Peyer's patch (tissue), 4 donors: Measurements from ENCODE around the gene SMAD3.
A peak's percentile ranks its signal among the peaks of the same experiment; 100 is the strongest.

Source experiments
- POLR2A ChIP-seq, 2 donors: fragments of 450-650 bp; IDR thresholded peaks; one replicate each; pipeline ENCODE4 v1.5.1; 2017; ENCODE audit warnings: antibody characterized with exemption in 2 of 2, mild to moderate bottlenecking in 2 of 2, moderate library complexity in 2 of 2
- TF ChIP-seq, protein P1 (sequence below), 6 experiments: fragments of 450-650 bp in 4 of 6; fragments of 200-600 bp in 2 of 6; sonication (generic) in 1 of 6; IDR thresholded peaks; one replicate each; pipeline ENCODE4 v1.5.1; 2017 to 2019; ENCODE audit warnings: antibody characterized with exemption in 6 of 6, mild to moderate bottlenecking in 3 of 6, moderate library complexity in 1 of 6

DNA sequence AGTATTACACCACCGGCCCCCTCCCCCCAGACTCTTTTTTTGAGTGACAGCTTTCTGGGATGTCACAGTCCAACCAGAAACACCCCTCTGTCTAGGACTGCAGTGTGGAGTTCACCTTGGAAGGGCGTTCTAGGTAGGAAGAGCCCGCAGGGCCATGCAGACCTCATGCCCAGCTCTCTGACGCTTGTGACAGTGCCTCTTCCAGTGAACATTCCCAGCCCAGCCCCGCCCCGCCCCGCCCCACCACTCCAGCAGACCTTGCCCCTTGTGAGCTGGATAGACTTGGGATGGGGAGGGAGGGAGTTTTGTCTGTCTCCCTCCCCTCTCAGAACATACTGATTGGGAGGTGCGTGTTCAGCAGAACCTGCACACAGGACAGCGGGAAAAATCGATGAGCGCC is 125.4 kb downstream of the SMAD3 start:
- TF ChIP-seq, protein P1, sequence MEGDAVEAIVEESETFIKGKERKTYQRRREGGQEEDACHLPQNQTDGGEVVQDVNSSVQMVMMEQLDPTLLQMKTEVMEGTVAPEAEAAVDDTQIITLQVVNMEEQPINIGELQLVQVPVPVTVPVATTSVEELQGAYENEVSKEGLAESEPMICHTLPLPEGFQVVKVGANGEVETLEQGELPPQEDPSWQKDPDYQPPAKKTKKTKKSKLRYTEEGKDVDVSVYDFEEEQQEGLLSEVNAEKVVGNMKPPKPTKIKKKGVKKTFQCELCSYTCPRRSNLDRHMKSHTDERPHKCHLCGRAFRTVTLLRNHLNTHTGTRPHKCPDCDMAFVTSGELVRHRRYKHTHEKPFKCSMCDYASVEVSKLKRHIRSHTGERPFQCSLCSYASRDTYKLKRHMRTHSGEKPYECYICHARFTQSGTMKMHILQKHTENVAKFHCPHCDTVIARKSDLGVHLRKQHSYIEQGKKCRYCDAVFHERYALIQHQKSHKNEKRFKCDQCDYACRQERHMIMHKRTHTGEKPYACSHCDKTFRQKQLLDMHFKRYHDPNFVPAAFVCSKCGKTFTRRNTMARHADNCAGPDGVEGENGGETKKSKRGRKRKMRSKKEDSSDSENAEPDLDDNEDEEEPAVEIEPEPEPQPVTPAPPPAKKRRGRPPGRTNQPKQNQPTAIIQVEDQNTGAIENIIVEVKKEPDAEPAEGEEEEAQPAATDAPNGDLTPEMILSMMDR (IDR thresholded peaks at IDR 0.05) = no peak
- TF ChIP-seq POLR2A (IDR thresholded peaks at IDR 0.05) = peak in 1 of 2 donors; percentile 15
